Stimulated activated CD4-positive, alpha-beta T cell treated with anti-CD3 and anti-CD28 coated beads, TNF-alpha, amount 100 ng/mL, for 24 hours (primary cell): ENCODE measurements around the gene PTEN.

Experiments
- DNase-seq, 3 experiments: peaks; one replicate each; pipeline ENCODE4 v3.0.0-alpha.2; 2020; ENCODE audit warnings: low read depth in 3 of 3

PTEN gene

GRCh38 chr10:87920538-87920937 lies 57.1 kb downstream of the PTEN start:
- no peak for DNase-seq

- no peak for DNase-seq
Observed at GRCh38 chr10:87921931-87922688, 58.7 kb downstream of the PTEN start.

GRCh38 chr10:87923233-87923632 lies 59.8 kb downstream of the PTEN start:
- no peak for DNase-seq

- no peak for DNase-seq
Observed at GRCh38 chr10:87925570-87925969, 62.1 kb downstream of the PTEN start.

- no peak for DNase-seq
Observed at GRCh38 chr10:87927091-87927490, 63.7 kb downstream of the PTEN start.

- DNase-seq, result no peak
Observed at GRCh38 chr10:87928996-87929395, 65.6 kb downstream of the PTEN start.

- no peak for DNase-seq
Observed at GRCh38 chr10:87930141-87930540, 66.7 kb downstream of the PTEN start.

GRCh38 chr10:87930934-87931835 lies 67.8 kb downstream of the PTEN start:
- no peak for DNase-seq

- DNase-seq, result no peak
Observed at GRCh38 chr10:87931836-87932230, 68.4 kb downstream of the PTEN start.

- no peak for DNase-seq
Observed at GRCh38 chr10:87935290-87936141, 72.1 kb downstream of the PTEN start.

- DNase-seq, result no peak
Observed at GRCh38 chr10:87940210-87940609, 76.8 kb downstream of the PTEN start.

GRCh38 chr10:87942884-87943527 lies 79.6 kb downstream of the PTEN start:
- no peak for DNase-seq

GRCh38 chr10:87945984-87946383 lies 82.6 kb downstream of the PTEN start:
- no peak for DNase-seq

GRCh38 chr10:87952612-87953011 lies 89.2 kb downstream of the PTEN start:
- no peak for DNase-seq

- no peak for DNase-seq
Observed at GRCh38 chr10:87956055-87956454, 92.6 kb downstream of the PTEN start.

- no peak for DNase-seq
Observed at GRCh38 chr10:87957702-87958101, 94.3 kb downstream of the PTEN start.

GRCh38 chr10:87960230-87960629 lies 96.8 kb downstream of the PTEN start:
- DNase-seq, result no peak

GRCh38 chr10:87961314-87961713 lies 97.9 kb downstream of the PTEN start:
- DNase-seq, result no peak

GRCh38 chr10:87966459-87966858 lies 103.0 kb downstream of the PTEN start:
- DNase-seq, result no peak

GRCh38 chr10:87973635-87974034 lies 110.2 kb downstream of the PTEN start:
- no peak for DNase-seq

GRCh38 chr10:87974130-87974529 lies 110.7 kb downstream of the PTEN start:
- no peak for DNase-seq

GRCh38 chr10:87974769-87975168 lies 111.3 kb downstream of the PTEN start:
- no peak for DNase-seq
